GM18517 (cell line): ENCODE data around the gene FAU.
"Not testable (repeated sequence)": the region's sequence is repeated elsewhere in the genome, so short reads cannot be mapped to it uniquely, and the experiment has no call there.

ENCODE experiments used
- ATAC-seq: cut with Tn5 transposase; IDR thresholded peaks from one replicate; pipeline ENCODE4 v1.9.1; 2021; ENCODE audit warnings: mild to moderate bottlenecking, moderate library complexity; ENCODE audit not compliant: unreplicated experiment

FAU gene

DNA sequence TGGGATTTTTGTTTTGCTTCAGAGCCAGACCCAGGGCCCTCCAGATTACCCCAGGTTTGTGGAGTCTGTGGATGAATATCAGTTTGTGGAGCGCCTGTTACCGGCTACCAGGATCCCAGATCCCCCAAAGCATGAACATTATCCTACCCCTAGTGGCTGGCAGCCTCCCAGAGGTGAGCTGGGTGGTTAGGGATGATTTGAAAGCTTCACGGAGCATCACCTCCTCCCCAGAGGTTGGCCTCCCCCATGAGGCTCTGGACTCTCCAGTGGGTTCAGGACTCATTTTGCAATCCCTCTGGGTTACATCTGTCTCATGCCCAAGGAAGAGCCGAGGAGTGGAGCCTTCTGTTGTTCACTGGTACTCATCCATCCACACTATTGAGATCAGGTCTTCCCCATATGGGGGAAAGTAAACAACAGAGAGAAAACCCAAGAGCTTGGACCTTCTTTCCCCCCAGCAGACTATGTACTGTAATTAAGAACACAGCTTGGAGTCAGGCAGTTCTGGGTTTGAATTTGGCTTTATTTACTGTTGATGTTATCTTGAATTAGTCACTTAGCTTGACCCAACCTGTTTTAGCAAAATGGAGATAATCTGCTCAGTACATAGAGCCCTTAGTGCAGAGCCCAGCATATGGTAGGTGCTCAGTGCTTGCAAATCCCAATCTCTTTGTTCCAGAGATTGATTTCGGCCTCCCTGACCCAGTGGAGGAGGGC, 2.7 kb upstream of the FAU start:
- no peak for ATAC-seq

GRCh38 chr11:65121447-65121864, 478 bp downstream of the FAU start:
- no peak for ATAC-seq

- no peak for ATAC-seq
Measured at GRCh38 chr11:65120831-65121230, 1.1 kb downstream of the FAU start.

- ATAC-seq: no peak
Measured at GRCh38 chr11:65119670-65119995, 2.3 kb downstream of the FAU start.

DNA sequence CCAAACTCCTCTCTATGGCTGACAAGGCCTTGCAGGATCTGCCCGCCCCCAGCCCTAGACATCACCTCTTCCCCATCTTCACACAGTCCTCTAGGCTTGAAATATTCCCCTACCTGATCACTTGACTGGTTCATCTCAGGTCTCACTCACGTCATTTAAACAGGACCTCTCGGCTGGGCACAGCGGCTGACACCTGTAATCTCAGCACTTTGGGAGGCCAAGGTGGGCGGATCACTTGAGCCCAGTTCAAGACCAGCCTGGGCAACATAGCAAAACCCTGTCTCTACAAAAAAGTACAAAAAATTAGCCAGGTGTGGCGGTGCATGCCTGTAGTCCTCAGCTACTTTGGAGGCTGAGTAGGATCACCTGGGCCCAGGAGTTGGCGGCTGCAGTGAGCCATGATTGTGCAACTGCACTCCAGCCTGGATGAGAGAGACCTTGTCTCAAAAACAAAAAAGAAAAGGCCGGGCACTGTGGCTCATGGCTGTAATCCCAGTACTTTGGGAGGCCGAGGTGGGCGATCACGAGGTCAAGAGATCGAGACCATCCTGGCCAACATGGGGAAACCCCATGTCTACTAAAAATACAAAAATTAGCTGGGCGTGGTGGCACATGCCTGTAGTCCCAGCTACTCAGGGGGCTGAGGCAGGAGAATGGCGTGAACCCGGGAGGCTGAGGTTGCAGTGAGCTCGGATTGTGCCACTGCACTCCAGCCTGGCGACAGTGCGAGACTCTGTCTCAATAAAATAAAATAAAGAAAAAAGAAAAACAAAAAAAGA, 2.9 kb downstream of the FAU start:
- not testable (repeated sequence) for ATAC-seq

- no peak for ATAC-seq
Measured at GRCh38 chr11:65118097-65118837, 3.7 kb downstream of the FAU start.

- peak; percentile 63 for ATAC-seq
Measured at GRCh38 chr11:65117206-65118096, 4.5 kb downstream of the FAU start, which contains the start of gene ZNHIT2. Gene ZNHIT2, minus strand, starts transcription at chr11:65117701. Its CDS starts 48 bp downstream, at chr11:65117653.

DNA sequence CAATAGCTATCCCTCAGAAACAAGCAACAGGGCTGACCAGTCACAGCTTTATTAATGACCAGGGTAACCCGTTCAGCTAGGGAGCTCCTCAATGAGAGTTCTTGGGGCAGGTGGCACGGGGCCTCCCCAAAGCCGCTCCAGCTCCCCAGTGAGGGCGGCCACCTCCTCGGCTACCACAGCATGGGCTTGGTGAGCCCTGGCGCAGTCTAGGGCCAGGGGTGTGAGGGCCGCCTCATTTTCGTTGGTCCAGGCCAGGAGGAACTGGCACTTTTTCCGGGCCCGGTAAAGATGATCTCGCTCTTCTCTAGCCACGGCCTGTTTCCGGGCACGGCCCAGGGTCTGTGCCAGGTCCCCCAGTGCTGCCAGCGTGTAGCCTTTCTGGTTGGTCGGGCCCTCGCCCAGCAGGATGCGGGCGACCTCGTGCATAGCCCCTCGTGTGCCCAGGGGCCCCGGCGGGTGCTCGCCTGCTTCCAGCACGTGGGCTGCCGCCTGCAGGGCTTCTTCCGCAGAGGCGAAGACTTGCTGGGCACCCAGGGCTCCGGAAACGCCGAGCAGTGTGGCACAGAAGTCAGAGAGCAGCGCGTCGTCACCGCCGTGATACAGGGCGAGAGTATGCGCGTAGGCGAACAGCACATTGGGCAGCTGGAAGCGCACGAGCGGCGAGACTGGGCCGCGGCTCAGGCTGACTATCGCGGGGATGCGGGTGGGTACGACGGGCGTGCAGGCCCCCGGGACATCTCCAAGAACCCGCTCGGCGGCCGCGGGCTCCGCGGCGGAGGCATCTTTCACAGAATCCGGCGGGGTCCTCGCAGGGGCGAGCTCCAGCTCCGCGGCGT, 5.3 kb downstream of the FAU start:
- ATAC-seq: no peak

GRCh38 chr11:65115361-65116082, 6.4 kb downstream of the FAU start:
- no peak for ATAC-seq

DNA sequence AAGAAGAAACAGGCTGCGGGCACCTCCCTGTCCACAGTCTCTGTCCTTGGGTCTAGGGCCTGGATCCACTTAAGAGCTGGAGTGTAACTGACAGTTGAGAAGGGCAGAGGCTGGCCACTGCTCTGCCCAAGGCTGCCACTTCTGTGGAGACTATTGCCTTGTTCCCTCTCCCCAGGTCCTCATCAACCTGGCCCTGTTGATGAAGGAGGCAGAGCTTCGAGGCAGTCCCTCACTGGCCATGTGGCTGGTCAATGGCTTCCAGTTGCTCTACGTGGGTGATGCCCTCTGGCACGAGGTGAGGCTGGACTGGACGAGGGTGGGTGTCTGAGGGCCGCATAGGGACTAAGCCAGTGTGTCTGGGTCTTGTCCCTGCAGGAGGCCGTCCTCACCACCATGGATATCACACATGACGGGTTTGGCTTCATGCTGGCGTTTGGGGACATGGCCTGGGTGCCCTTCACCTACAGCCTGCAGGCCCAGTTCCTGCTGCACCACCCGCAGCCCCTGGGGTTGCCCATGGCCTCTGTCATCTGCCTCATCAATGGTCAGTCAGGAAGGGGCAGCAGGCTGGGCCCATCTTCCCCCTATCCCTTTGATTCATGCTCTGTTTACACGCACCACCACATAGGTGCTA, 7.3 kb downstream of the FAU start:
- ATAC-seq: no peak

DNA sequence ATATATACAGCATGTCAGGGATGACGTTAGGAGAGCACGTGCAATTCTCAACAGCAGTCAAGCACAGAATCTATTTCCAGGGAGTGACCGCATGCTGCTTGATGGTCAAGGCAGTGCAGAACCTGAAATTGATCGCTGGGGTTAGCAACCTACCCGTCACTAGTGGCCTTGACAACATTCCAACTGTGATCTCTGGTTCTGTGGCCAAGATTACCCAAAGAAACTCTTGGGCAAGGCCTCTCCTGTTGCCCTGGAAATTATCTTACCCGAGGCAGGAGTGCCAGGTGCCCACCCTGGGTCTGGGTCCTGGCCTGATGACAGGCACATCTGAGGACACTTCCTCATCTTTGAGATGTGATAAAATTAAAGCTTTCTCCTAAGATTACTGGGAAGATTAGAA, 8.1 kb downstream of the FAU start:
- ATAC-seq: no peak

DNA sequence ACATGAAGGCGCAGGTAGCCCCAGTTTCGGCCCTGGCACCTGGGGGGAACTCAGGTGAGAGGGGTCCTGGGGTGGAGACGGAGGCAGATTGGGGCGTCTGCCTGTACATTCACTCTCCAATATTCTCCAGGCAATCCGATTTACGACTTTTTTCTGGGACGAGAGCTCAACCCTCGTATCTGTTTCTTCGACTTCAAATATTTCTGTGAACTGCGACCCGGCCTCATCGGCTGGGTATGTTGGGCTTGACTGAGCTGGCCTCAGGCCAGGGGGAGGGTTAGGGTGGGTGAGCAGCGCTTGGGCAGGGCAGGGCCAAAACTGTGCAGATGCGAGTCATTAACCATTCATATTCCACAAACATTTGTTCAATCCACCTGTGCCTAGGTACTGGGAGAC, 8.6 kb downstream of the FAU start:
- ATAC-seq: no peak

DNA sequence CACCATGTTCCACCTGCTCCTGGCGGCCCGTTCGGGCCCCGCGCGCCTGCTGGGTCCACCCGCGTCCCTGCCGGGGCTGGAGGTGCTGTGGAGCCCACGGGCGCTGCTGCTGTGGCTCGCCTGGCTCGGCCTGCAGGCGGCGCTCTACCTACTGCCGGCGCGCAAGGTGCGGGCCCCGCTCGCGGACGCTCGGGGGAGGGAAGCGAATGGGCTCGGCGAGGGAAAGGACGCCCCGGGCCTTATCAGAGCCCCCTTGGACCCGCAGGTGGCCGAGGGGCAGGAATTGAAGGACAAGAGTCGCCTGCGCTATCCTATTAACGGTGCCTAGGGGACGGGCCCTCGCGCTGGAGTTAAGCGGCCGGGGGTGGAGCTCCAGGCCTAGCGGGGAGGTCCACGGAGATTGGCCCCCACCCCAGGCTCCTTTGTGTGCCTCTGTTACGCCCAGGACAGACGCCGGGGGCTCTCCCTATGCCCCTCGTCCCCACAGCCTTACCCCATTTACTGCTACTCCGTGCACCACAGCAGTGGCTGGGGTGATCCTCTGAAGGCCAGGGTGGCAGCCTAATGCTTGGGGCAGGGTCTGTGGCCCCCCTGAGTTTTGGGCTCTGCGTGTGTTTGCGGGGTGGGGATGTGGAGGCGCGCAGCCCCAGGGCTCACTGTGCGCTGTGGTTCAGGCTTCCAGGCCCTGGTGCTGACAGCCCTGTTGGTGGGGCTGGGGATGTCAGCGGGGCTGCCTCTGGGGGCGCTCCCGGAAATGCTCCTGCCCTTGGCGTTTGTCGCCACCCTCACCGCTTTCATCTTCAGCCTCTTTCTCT, 9.2 kb downstream of the FAU start:
- no peak for ATAC-seq

DNA sequence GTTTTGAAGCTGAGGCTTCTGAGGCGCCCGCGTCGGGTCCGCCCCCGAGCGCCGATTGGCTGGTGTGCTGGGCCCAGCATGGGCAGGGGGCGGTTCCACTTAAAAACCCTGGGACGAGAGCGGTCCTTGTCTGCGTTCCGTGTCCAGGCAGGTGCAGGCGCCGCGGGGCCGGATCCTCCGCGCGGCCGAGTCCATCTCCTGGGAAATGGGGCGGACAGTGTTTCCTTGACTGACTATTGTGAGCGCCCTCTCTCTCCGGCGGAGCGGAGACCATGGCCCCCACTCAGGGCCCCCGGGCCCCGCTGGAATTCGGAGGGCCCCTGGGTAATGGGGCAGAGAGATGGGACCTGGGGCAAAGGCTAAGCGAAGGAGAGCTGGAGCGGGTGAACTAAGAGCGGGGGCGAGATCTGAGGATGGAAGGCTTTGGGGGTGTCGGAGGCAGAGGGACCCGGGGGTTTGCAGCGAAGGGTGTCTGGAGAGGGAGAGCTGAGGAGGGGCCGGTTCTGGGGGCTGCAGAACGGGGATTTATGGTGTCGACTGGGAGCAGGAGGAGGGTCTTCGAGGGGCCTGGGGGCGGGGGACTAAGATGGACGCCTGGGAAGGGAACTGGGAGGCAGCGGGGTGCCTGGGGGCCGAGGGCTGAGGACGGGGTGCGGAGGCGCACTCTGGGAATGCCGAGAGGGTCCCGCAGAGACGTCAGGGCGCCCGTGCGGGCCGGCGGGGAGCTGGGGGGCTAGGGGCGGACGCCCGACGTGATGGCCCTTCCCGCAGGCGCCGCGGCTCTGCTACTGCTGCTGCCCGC, 10.0 kb downstream of the FAU start, which contains the start of gene TM7SF2:
TSS of gene TM7SF2 (plus strand) at position 129 of the 802 bp plus-strand sequence. CDS start at position 273, 144 bp downstream.
- no peak for ATAC-seq

DNA sequence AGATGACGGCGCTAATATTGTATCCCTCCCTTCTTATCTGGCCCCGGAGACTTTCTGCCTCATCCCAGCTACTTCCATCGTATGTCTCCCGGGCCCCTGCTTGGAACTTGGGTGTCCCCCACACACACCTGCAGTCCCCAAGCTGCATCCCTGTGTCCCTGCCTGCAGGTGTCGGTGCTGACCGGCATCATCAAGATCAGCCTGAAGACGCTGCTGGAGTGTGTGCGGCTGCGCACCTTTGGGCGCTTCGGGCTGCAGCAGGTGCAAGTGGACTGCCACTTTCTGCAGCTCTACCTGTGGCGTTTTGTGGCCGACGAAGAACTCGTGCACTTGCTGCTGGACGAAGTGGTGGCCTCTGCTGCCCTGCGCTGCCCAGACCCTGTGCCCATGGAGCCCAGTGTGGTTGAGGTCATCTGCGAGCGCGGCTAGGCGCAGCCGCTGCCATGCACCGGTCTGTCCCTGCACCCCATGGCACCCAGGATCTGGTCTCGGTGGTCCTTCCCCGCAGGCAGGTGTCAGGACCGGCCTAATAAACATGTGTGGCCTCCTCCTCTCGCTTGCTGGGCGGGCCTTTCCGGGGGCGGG, 10.7 kb downstream of the FAU start:
- no peak for ATAC-seq

- ATAC-seq: no peak
Measured at GRCh38 chr11:65110354-65110861, 11.5 kb downstream of the FAU start.
